OCI-LY1 (cell line): ENCODE results near the gene KNSTRN.

Experiments
- H2AFZ ChIP-seq: fragments of 200-600 bp; sonication (generic), shearing (Covaris generic); 2 replicates; pipeline ENCODE4 v1.6.0; 2014; ENCODE audit warnings: antibody characterized with exemption, mild to moderate bottlenecking, low read length
- H3F3A ChIP-seq: fragments of 200-600 bp; sonication (generic), shearing (Covaris generic); 2 replicates; pipeline ENCODE4 v1.6.0; 2014; ENCODE audit warnings: mild to moderate bottlenecking, antibody characterized with exemption, low read length, moderate library complexity; ENCODE audit not compliant: insufficient read depth
- H3K27ac ChIP-seq: fragments of 200-600 bp; sonication (generic); 2 replicates; pipeline ENCODE4 v1.5.1; 2014; ENCODE audit warnings: low read length, mixed run types, mild to moderate bottlenecking, low read depth; ENCODE audit not compliant: poor library complexity, severe bottlenecking
- H3K27me3 ChIP-seq: fragments of 200-600 bp; sonication (generic); 2 replicates; pipeline ENCODE4 v1.6.0; 2014; ENCODE audit warnings: antibody characterized with exemption, mild to moderate bottlenecking, low read length, moderate library complexity; ENCODE audit not compliant: insufficient read depth
- H3K36me3 ChIP-seq: fragments of 200-600 bp; sonication (generic); 2 replicates; pipeline ENCODE4 v1.6.1; 2014; ENCODE audit warnings: mild to moderate bottlenecking, antibody characterized with exemption, low read length, moderate library complexity, mixed read lengths; ENCODE audit not compliant: insufficient read depth
- H3K4me1 ChIP-seq: fragments of 200-600 bp; sonication (generic); 2 replicates; pipeline ENCODE4 v1.5.1; 2014; ENCODE audit warnings: mild to moderate bottlenecking, low read length, moderate library complexity; ENCODE audit not compliant: insufficient read depth, severe bottlenecking
- H3K4me2 ChIP-seq: fragments of 200-600 bp; sonication (generic), shearing (Covaris generic); 2 replicates; pipeline ENCODE4 v1.6.1; 2014; ENCODE audit warnings: low read length
- H3K4me3 ChIP-seq: fragments of 200-600 bp; sonication (generic); 2 replicates; pipeline ENCODE4 v1.5.1; 2014; ENCODE audit warnings: low read length, low read depth, mild to moderate bottlenecking, mixed read lengths; ENCODE audit not compliant: poor library complexity, severe bottlenecking
- H3K79me2 ChIP-seq: fragments of 200-600 bp; shearing (Covaris generic); 2 replicates; pipeline ENCODE4 v1.6.1; 2016; ENCODE audit warnings: mixed run types, low read length, mixed read lengths; ENCODE audit not compliant: insufficient read depth
- H3K9ac ChIP-seq: fragments of 200-600 bp; sonication (generic), shearing (Covaris generic); 2 replicates; pipeline ENCODE4 v1.6.1; 2014; ENCODE audit warnings: mild to moderate bottlenecking, low read length, mixed read lengths
- H3K9me2 ChIP-seq: fragments of 200-600 bp; sonication (generic), shearing (Covaris generic); 2 replicates; pipeline ENCODE4 v1.6.1; 2014; ENCODE audit warnings: low read depth, mild to moderate bottlenecking, low read length, mixed read lengths
- H3K9me3 ChIP-seq: fragments of 200-600 bp; shearing (Covaris generic); 2 replicates; pipeline ENCODE4 v1.6.1; 2014; ENCODE audit warnings: low read length, mixed read lengths
- H4K20me1 ChIP-seq: fragments of 200-600 bp; sonication (generic), shearing (Covaris generic); 2 replicates; pipeline ENCODE4 v1.6.0; 2016; ENCODE audit warnings: mild to moderate bottlenecking, low read length; ENCODE audit not compliant: insufficient read depth
- EZH2 ChIP-seq: fragments of 200-600 bp; sonication (generic), shearing (Covaris generic); IDR thresholded peaks from 2 replicates; pipeline ENCODE4 v1.8.0; 2017; ENCODE audit warnings: borderline replicate concordance, mixed run types, mild to moderate bottlenecking, antibody characterized with exemption, low read length, moderate library complexity, mixed read lengths
- TF ChIP-seq, protein P1 (sequence below): fragments of 200-600 bp; sonication (generic), shearing (Covaris generic); IDR thresholded peaks from 2 replicates; pipeline ENCODE4 v1.5.1; 2017; ENCODE audit warnings: mild to moderate bottlenecking, antibody characterized with exemption, low read length, moderate library complexity, mixed read lengths

Gene KNSTRN

DNA sequence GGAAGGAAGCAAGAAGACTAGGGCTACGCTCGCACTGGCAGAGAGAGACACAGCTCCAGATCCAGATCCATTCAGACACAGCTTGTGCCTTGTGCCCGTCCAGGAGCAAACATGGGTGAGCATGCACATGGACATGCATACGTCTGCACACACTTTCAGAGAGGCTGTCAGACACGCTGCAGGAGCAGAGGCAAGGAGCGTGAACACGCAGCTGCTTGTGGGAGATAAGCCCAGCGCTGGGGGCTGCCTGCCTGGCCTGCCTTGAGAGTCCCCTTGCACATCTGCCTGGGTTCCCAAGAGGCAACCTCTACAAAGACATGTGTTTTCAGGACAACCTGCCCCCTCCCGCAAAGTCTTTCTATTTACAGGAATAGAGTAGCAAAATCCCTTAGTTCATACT lies 44.7 kb downstream of the KNSTRN start:
- H3K9me3 ChIP-seq = no peaks in the 10 kb centered on the region
- H3F3A ChIP-seq = no peaks in the 10 kb centered on the region
- no peak overlapping the region for H3K9ac ChIP-seq
- H4K20me1 ChIP-seq = no peaks in the 10 kb centered on the region
- no peak overlapping the region for H3K27ac ChIP-seq
- H2AFZ ChIP-seq = no peak overlapping the region
- no peaks in the 10 kb centered on the region for H3K9me2 ChIP-seq
- no peaks in the 10 kb centered on the region for H3K4me1 ChIP-seq
- H3K27me3 ChIP-seq = no peaks in the 10 kb centered on the region
- no peaks in the 10 kb centered on the region for H3K36me3 ChIP-seq
- no peak overlapping the region for H3K4me2 ChIP-seq
- H3K79me2 ChIP-seq = no peaks in the 10 kb centered on the region
- H3K4me3 ChIP-seq = no peak overlapping the region
- TF ChIP-seq EZH2 = no peak

DNA sequence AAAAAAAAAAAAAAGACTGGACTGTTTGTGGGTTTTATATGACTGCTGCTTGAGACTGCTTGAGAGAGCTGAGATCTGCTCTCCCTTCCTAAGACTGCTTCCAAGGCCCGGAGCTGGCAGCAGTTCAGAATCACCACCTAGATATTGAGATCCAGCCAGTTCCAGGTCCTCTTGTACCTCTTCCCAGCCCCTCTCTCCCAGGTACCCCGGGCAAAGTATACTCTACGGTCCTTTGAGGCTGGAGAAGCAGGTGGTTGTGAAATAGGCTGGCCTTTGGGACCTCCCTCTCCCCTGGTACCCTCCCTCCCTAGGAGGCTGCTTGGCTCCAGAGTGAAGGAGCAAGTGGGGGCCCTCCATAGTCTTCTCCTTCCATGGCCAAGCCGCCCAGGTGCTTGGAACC lies 45.7 kb downstream of the KNSTRN start:
- Histone ChIP-seq H3F3A (no peaks in the 10 kb centered on the region), H3K9me3 (no peaks in the 10 kb centered on the region), H3K4me3 (no peak overlapping the region), H3K27me3 (no peaks in the 10 kb centered on the region), H3K79me2 (no peaks in the 10 kb centered on the region), H3K9me2 (no peaks in the 10 kb centered on the region), H4K20me1 (no peaks in the 10 kb centered on the region), H3K4me1 (no peaks in the 10 kb centered on the region), H3K9ac (no peak overlapping the region), H3K36me3 (no peaks in the 10 kb centered on the region), H3K27ac (no peak overlapping the region), H2AFZ (no peak overlapping the region), H3K4me2 (no peak overlapping the region)
- no peak for TF ChIP-seq EZH2

DNA sequence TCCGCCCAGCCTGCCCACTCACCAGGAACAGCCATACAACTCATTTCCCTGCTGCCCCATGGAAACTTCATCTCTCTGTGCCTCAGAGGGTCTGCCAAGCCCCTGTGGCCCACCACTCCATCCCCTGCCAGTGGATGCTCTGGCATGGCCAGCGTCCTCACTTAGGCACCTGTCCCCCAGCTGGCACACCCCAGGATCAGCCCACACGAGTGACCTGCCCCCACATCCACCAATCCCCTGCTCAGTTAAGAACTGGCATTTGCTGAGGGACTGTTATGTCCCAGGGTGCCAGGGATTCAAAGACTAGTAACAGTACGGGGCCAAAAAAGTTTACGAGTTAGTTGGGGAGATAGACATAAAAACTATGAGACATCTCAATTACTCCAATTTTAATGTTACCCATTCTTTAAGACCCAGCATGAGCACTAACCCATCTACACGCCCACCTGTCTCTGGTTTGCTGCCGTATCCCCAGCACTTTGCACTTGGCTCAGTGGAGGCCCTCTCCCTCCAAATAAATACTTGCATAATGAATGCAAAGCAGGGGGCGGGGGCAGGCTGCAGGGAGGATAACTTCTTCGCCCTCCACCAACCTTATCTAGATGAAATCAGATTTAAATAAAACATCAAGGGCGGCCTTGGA lies 46.7 kb downstream of the KNSTRN start:
- no peak for TF ChIP-seq EZH2
- TF ChIP-seq, protein P1, sequence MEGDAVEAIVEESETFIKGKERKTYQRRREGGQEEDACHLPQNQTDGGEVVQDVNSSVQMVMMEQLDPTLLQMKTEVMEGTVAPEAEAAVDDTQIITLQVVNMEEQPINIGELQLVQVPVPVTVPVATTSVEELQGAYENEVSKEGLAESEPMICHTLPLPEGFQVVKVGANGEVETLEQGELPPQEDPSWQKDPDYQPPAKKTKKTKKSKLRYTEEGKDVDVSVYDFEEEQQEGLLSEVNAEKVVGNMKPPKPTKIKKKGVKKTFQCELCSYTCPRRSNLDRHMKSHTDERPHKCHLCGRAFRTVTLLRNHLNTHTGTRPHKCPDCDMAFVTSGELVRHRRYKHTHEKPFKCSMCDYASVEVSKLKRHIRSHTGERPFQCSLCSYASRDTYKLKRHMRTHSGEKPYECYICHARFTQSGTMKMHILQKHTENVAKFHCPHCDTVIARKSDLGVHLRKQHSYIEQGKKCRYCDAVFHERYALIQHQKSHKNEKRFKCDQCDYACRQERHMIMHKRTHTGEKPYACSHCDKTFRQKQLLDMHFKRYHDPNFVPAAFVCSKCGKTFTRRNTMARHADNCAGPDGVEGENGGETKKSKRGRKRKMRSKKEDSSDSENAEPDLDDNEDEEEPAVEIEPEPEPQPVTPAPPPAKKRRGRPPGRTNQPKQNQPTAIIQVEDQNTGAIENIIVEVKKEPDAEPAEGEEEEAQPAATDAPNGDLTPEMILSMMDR = no peak

DNA sequence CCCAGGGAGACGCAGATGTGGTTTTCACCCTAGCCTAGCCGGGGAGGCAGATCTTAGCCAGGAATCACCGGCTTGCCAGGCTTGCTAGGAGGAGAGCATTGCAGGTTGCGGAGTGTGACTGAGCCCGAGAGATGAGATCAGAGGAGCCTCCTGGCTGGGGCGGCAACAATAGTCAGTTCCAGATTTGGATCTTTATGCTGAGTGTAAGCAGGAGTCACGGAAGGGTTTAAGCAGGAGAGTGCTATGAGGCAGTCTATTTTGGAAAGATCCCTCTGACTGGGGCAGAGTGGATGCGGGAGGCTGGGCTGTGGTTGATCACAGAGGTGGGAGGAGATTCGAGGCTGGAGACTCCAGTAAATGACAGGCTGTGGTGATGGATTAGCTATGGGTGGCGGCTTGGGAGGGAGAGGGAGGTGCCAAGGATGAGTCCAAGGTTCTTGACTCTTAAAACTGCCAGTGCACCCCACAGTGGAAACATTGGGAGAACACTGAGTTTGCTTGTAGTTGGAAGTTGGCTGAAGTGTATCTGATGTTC lies 47.8 kb downstream of the KNSTRN start:
- no peak overlapping the region for H3K4me2 ChIP-seq
- H3K9ac ChIP-seq = no peak overlapping the region
- no peaks in the 10 kb centered on the region for H3K9me3 ChIP-seq
- H3K27ac ChIP-seq = no peak overlapping the region
- no peak overlapping the region for H2AFZ ChIP-seq
- no peaks in the 10 kb centered on the region for H3K9me2 ChIP-seq
- H3K79me2 ChIP-seq = no peaks in the 10 kb centered on the region
- no peaks in the 10 kb centered on the region for H3K27me3 ChIP-seq
- TF ChIP-seq, protein P1 = no peak
- TF ChIP-seq EZH2 = no peak
- no peak overlapping the region for H3K4me3 ChIP-seq
- H3K36me3 ChIP-seq = no peaks in the 10 kb centered on the region
- H4K20me1 ChIP-seq = no peaks in the 10 kb centered on the region
- no peaks in the 10 kb centered on the region for H3F3A ChIP-seq
- H3K4me1 ChIP-seq = no peaks in the 10 kb centered on the region

More for the DNA sequence above, 46.7 kb downstream of the KNSTRN start:
- Histone ChIP-seq H3K4me1 (no peaks in the 10 kb centered on the region), H3K79me2 (no peaks in the 10 kb centered on the region), H3K9me2 (no peaks in the 10 kb centered on the region), H3K9me3 (no peaks in the 10 kb centered on the region), H3K27ac (no peak overlapping the region), H4K20me1 (no peaks in the 10 kb centered on the region), H3K36me3 (no peaks in the 10 kb centered on the region), H2AFZ (no peak overlapping the region), H3K4me2 (no peak overlapping the region), H3K9ac (no peak overlapping the region), H3K27me3 (no peaks in the 10 kb centered on the region), H3F3A (no peaks in the 10 kb centered on the region), H3K4me3 (no peak overlapping the region)
